Endothelial cell of umbilical vein (primary cell): ENCODE data around the gene SPATA3. TPM values are rescaled to one million over a fixed set of nuclear protein-coding genes. Genes with fewer than 3 reads are reported as not detected.

Experiments used
- BruUV-seq: library from RNA; stranded (reverse); fragments of 400-500 nt; replicated peaks from 2 replicates; lab custom pipeline; 2021; lab: Mats Ljungman, UMichigan
- CTCF ChIA-PET: fragments of 300-600, 350-600 bp; sonication (Branson Sonifier 250); formaldehyde crosslinking; loops from one replicate; lab custom pipeline; 2021; ENCODE audit warnings: antibody characterized with exemption, inconsistent platforms; lab: Charles Lee
- POLR2A ChIA-PET: fragments of 300-600, 350-600 bp; sonication (Branson Sonifier 250); formaldehyde crosslinking; loops from one replicate; lab custom pipeline; 2021; ENCODE audit warnings: antibody characterized with exemption, inconsistent platforms; lab: Charles Lee
- DNase-seq: peaks from one replicate; pipeline ENCODE4 v3.0.0-alpha.2; 2011; ENCODE audit warnings: low read depth, low spot score
- FAIRE-seq: peaks from 2 replicates; lab custom pipeline; 2011; peaks lifted over from hg19 to GRCh38; lab: Jason Lieb, UNC
- H2AFZ ChIP-seq: 2 replicates; pipeline ENCODE4 v1.6.0; 2012; ENCODE audit warnings: low read depth, low read length, control low read depth, inconsistent platforms
- H3K27ac ChIP-seq: 2 replicates; pipeline ENCODE4 v1.5.1; 2011; ENCODE audit warnings: low read depth, mild to moderate bottlenecking, control low read depth, low read length, moderate library complexity; ENCODE audit not compliant: insufficient read depth
- H3K27me3 ChIP-seq, 2 experiments: 2 replicates each; pipeline versions ENCODE4 v1.6.0 to v1.6.1; 2011; ENCODE audit warnings: low read length in 2 of 2, mixed read lengths in 1 of 2; ENCODE audit not compliant: control insufficient read depth in 2 of 2, insufficient read depth in 2 of 2
- H3K36me3 ChIP-seq, 2 experiments: 2 replicates in 1 of 2; 3 replicates in 1 of 2; pipeline ENCODE4 v1.5.1; 2011; ENCODE audit warnings: low read length in 2 of 2, mild to moderate bottlenecking in 1 of 2, moderate library complexity in 1 of 2; ENCODE audit not compliant: control insufficient read depth in 2 of 2, insufficient read depth in 2 of 2; ENCODE audit errors: extremely low read depth in 1 of 2
- H3K4me1 ChIP-seq: 3 replicates; pipeline ENCODE4 v1.5.1; 2011; ENCODE audit warnings: mild to moderate bottlenecking, low read length; ENCODE audit not compliant: control insufficient read depth, insufficient read depth; ENCODE audit errors: extremely low read depth
- H3K4me2 ChIP-seq: 2 replicates; pipeline ENCODE4 v1.6.1; 2011; ENCODE audit warnings: low read length, control low read depth, mixed read lengths; ENCODE audit not compliant: insufficient read depth
- H3K4me3 ChIP-seq, 3 experiments: fragments of 200-600 bp in 1 of 3; sonication (generic), shearing (Covaris generic) in 1 of 3; replicated peaks in 1 of 3; 2 replicates each; pipeline ENCODE4 v1.5.1; 2011 to 2016; ENCODE audit warnings: control low read depth in 3 of 3, low read length in 3 of 3, mild to moderate bottlenecking in 2 of 3, inconsistent platforms in 1 of 3, low read depth in 1 of 3, moderate library complexity in 1 of 3; ENCODE audit not compliant: insufficient read depth in 1 of 3
- H3K79me2 ChIP-seq: 2 replicates; pipeline ENCODE4 v1.6.0; 2012; ENCODE audit warnings: low read length, inconsistent platforms; ENCODE audit not compliant: control insufficient read depth, insufficient read depth
- H3K9ac ChIP-seq: replicated peaks from 2 replicates; pipeline ENCODE3; 2011; ENCODE audit warnings: low read length, control low read depth; ENCODE audit not compliant: insufficient read depth; ENCODE audit errors: extremely low read depth
- H3K9me1 ChIP-seq: replicated peaks from 3 replicates; pipeline ENCODE4 v1.6.0; 2011; ENCODE audit warnings: mild to moderate bottlenecking, low read length; ENCODE audit not compliant: control insufficient read depth, insufficient read depth; ENCODE audit errors: extremely low read depth
- H3K9me3 ChIP-seq: replicated peaks from 2 replicates; pipeline ENCODE4 v1.5.1; 2012; ENCODE audit warnings: low read length, inconsistent platforms; ENCODE audit not compliant: control insufficient read depth, insufficient read depth
- H4K20me1 ChIP-seq: replicated peaks from 2 replicates; pipeline ENCODE3; 2011; ENCODE audit warnings: mild to moderate bottlenecking, low read length; ENCODE audit not compliant: control insufficient read depth, insufficient read depth; ENCODE audit errors: extremely low read depth
- CTCF ChIP-seq, 2 donors: IDR thresholded peaks; 1 replicate in 1 of 2; 2 replicates in 1 of 2; pipeline ENCODE4 v1.5.1; 2011; ENCODE audit warnings: low read length in 2 of 2, mild to moderate bottlenecking in 2 of 2, moderate library complexity in 2 of 2, control low read depth in 1 of 2, inconsistent platforms in 1 of 2, low read depth in 1 of 2; ENCODE audit not compliant: insufficient read depth in 1 of 2; ENCODE audit errors: extremely low read depth in 1 of 2
- EZH2 ChIP-seq: IDR thresholded peaks from 2 replicates; pipeline ENCODE4 v1.6.1; 2012; ENCODE audit warnings: borderline replicate concordance, low read depth, mild to moderate bottlenecking, moderate library complexity, low read length, inconsistent platforms; ENCODE audit not compliant: severe bottlenecking
- FOS ChIP-seq: IDR thresholded peaks from 2 replicates; pipeline ENCODE4 v1.6.1; 2011; ENCODE audit warnings: mild to moderate bottlenecking, low read length, moderate library complexity, borderline replicate concordance; ENCODE audit not compliant: insufficient read depth
- JUN ChIP-seq: IDR thresholded peaks from 2 replicates; pipeline ENCODE4 v1.6.1; 2011; ENCODE audit warnings: borderline replicate concordance, low read depth; ENCODE audit not compliant: insufficient read length, insufficient read depth
- MYC ChIP-seq: IDR thresholded peaks from one replicate; pipeline ENCODE4 v1.6.1; 2011; ENCODE audit warnings: mild to moderate bottlenecking, low read depth, low read length
- POLR2AphosphoS5 ChIP-seq: IDR thresholded peaks from 2 replicates; pipeline ENCODE4 v1.6.1; 2012; ENCODE audit warnings: low read depth, mild to moderate bottlenecking, control low read depth, low read length, moderate library complexity; ENCODE audit not compliant: insufficient read depth
- dilution Hi-C: fragments of 300-500 bp; cut with MboI; formaldehyde crosslinking; loops from one replicate; pipeline ENCODE4 v1.15.0; 2019; ENCODE audit warnings: low sequenced_read_pairs; ENCODE audit not compliant: extremely low pct_ligation_motif_present
- intact Hi-C: fragments of 100-400 bp; cut with micrococcal nuclease; formaldehyde crosslinking; loops from one replicate; pipeline ENCODE4 v1.10.0; 2022
- polyA plus RNA-seq, 4 experiments: library from polyadenylated mRNA; depleted of rRNA in 3 of 4; stranded (reverse) in 3 of 4; unstranded in 1 of 4; fragments of >200 nt; gene quantifications; 2 replicates each; pipeline versions ENCODE4 v1.2.1 to v1.2.3, GENCODE V29; 2011 to 2012; ENCODE audit warnings: missing spikeins in 1 of 4
- total RNA-seq: library from RNA; stranded (reverse); gene quantifications from 2 replicates; pipeline ENCODE4 v1.2.3, GENCODE V29; 2021

Gene SPATA3
- total and polyA plus RNA-seq, 2 donors (not counting 3 experiments of a cell fraction or from before 2014, with no cell fraction given) = not detected

- no peak for DNase-seq
- ChIA-PET CTCF (no interaction called here), POLR2A (no interaction called here)
- Histone ChIP-seq H3K9me3 (no peaks in the 10 kb centered on the region), H3K4me2 (no peak overlapping the region), H3K9me1 (no peaks in the 10 kb centered on the region), H3K27me3 (peaks cover 18 to 38% of the 10 kb centered on the region in 2 experiments), H3K4me3 (no peak overlapping the region), H3K27ac (no peak overlapping the region), H2AFZ (no peak overlapping the region), H4K20me1 (no peaks in the 10 kb centered on the region), H3K36me3 (no peaks in the 10 kb centered on the region), H3K79me2 (no peaks in the 10 kb centered on the region), H3K9ac (no peak overlapping the region), H3K4me1 (no peaks in the 10 kb centered on the region)
- dilution Hi-C loops = no loop called here
- TF ChIP-seq CTCF (IDR thresholded peaks at IDR 0.05; ENCODE audit: extremely low read depth in 1 of 2, insufficient read depth in 1 of 2, low read depth in 1 of 2, low read length in 2 of 2) (no peak), EZH2 (no peak), FOS (no peak), JUN (no peak), MYC (no peak), POLR2AphosphoS5 (no peak)
- no peak for FAIRE-seq
- no TSS peak for BruUV-seq
- intact Hi-C loops = no loop called here
These were observed 34.8 kb upstream of the SPATA3 start for GRCh38 chr2:230961091-230961491.
